Measurements from ENCODE around the gene AOX1. TPM values are rescaled to one million over a fixed set of nuclear protein-coding genes. Genes with fewer than 3 reads are reported as not detected.

AOX1 gene
- polyA plus RNA-seq, 1 of the 3 experiments (the other 2 are of a cell fraction): 3.3 TPM

DNA sequence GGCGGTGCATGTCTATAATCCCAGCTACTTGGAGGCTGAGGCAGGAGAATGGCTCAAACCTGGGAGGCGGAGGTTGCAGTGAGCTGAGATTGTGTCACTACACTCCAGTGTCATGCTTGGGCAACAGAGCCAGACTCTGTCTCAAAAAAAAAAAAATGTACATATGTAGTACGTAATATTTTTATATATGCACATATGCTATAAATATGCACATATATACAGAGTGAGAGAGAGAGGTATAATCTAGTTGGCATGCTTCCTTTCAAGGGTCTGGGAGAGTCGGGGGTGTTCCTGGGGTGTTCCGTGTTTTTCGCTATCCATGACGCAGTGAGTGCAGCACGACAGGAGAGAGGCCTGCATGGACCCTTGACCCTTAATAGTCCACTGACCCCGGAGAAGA, 83.5 kb downstream of the AOX1 start:
- no peaks in the 10 kb centered on the region for H3K27me3 ChIP-seq (ENCODE audit: insufficient read depth)
- CTCF ChIA-PET: no interaction called here

GRCh38 chr2:200670313-200670712, 84.5 kb downstream of the AOX1 start:
- 66% methylated on average over 4 of the region's 4 CpGs for WGBS (ENCODE audit: low lambda C conversion rate)
- no peak for TF ChIP-seq GATA2 (CRISPR knock-in tag; IDR thresholded peaks at IDR 0.05)
- TF ChIP-seq RAD21 (IDR thresholded peaks at IDR 0.05; ENCODE audit: low read length): peak; percentile 21
- H3K36me3 ChIP-seq (replicated peaks in 1 of 2; ENCODE audit: control insufficient read depth in 1 of 2, insufficient read depth in 2 of 2, low read length in 1 of 2): no peaks in the 10 kb centered on the region
- H3K9me3 ChIP-seq: no peaks in the 10 kb centered on the region
- H3F3A ChIP-seq (replicated peaks; ENCODE audit: insufficient read depth): no peaks in the 10 kb centered on the region
- no peaks in the 10 kb centered on the region for H3K4me1 ChIP-seq (ENCODE audit: control insufficient read depth in 1 of 2, insufficient read depth in 2 of 2, low read depth in 1 of 2, low read length in 1 of 2)
- no peak overlapping the region for H3K9ac ChIP-seq
- ChIA-PET CTCF (no interaction called here), POLR2A (no interaction called here)
- H4K20me1 ChIP-seq (ENCODE audit: insufficient read depth): no peaks in the 10 kb centered on the region
- no peak overlapping the region for H2AFZ ChIP-seq (ENCODE audit: low read depth)
- DNase-seq: no peak
- no peak overlapping the region for H3K4me3 ChIP-seq (ENCODE audit: low read depth in 2 of 2, low read length in 1 of 2)
- no peaks in the 10 kb centered on the region for H3K9me2 ChIP-seq
- no peak overlapping the region for H3K4me2 ChIP-seq
- H3K27ac ChIP-seq (ENCODE audit: low read depth in 2 of 2, low read length in 1 of 2): no peak overlapping the region
- H3K79me2 ChIP-seq (ENCODE audit: insufficient read depth): no peaks in the 10 kb centered on the region
- no peaks in the 10 kb centered on the region for H3K27me3 ChIP-seq (ENCODE audit: insufficient read depth)

More for the DNA sequence above, 83.5 kb downstream of the AOX1 start:
- H3K9ac ChIP-seq: no peak overlapping the region
- no peaks in the 10 kb centered on the region for H4K20me1 ChIP-seq (ENCODE audit: insufficient read depth)
- POLR2A ChIA-PET: no interaction called here
- no peak overlapping the region for H3K4me2 ChIP-seq
- H3K79me2 ChIP-seq (ENCODE audit: insufficient read depth): no peaks in the 10 kb centered on the region
- no peak for DNase-seq
- no peak overlapping the region for H2AFZ ChIP-seq (ENCODE audit: low read depth)
- no peaks in the 10 kb centered on the region for H3K9me3 ChIP-seq
- no peak for TF ChIP-seq FOSL2 (IDR thresholded peaks at IDR 0.05; ENCODE audit: borderline replicate concordance, low read depth)
- TF ChIP-seq RXRA (IDR thresholded peaks at IDR 0.05; ENCODE audit: borderline replicate concordance, low read depth): no peak
- TF ChIP-seq POLR2AphosphoS5 (IDR thresholded peaks at IDR 0.05; ENCODE audit: low read depth, low read length): no peak
- TF ChIP-seq GABPA (IDR thresholded peaks at IDR 0.05; ENCODE audit: low read depth): no peak
- H3K9me2 ChIP-seq: no peaks in the 10 kb centered on the region
- 94% methylated on average over 9 of the region's 9 CpGs for WGBS (ENCODE audit: low lambda C conversion rate)
- H3K36me3 ChIP-seq (replicated peaks in 1 of 2; ENCODE audit: control insufficient read depth in 1 of 2, insufficient read depth in 2 of 2, low read length in 1 of 2): no peaks in the 10 kb centered on the region
- H3K4me3 ChIP-seq (ENCODE audit: low read depth in 2 of 2, low read length in 1 of 2): no peak overlapping the region
- no peaks in the 10 kb centered on the region for H3F3A ChIP-seq (replicated peaks; ENCODE audit: insufficient read depth)
- no peak overlapping the region for H3K27ac ChIP-seq (ENCODE audit: low read depth in 2 of 2, low read length in 1 of 2)
- H3K4me1 ChIP-seq (ENCODE audit: control insufficient read depth in 1 of 2, insufficient read depth in 2 of 2, low read depth in 1 of 2, low read length in 1 of 2): no peaks in the 10 kb centered on the region

DNA sequence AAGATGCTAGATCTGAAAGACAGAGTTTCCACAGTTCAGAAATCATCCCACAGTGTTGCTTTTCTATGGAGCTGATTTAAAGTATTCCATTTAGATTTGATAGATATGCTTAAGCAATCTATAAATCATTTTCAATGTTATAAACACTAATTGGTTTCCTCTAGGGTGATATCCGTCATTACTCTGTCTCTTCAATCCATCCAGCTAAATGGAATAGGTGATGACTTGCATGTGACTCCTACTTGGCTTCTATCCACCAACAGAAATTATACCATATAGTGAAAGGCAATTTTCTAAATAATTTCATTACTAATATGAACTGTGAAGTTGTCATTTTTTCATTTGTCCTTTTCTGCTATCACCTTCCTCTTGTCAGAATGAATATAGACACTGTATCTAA, 84.9 kb downstream of the AOX1 start:
- Histone ChIP-seq H4K20me1 (ENCODE audit: insufficient read depth) (no peaks in the 10 kb centered on the region), H3K9me2 (no peaks in the 10 kb centered on the region), H3K4me2 (no peak overlapping the region), H3K36me3 (replicated peaks in 1 of 2; ENCODE audit: control insufficient read depth in 1 of 2, insufficient read depth in 2 of 2, low read length in 1 of 2) (no peaks in the 10 kb centered on the region), H3K27ac (ENCODE audit: low read depth in 2 of 2, low read length in 1 of 2) (no peak overlapping the region), H3K79me2 (ENCODE audit: insufficient read depth) (no peaks in the 10 kb centered on the region), H3K9ac (no peak overlapping the region), H3K27me3 (ENCODE audit: insufficient read depth) (no peaks in the 10 kb centered on the region), H3F3A (replicated peaks; ENCODE audit: insufficient read depth) (no peaks in the 10 kb centered on the region), H2AFZ (ENCODE audit: low read depth) (no peak overlapping the region), H3K9me3 (no peaks in the 10 kb centered on the region), H3K4me1 (ENCODE audit: control insufficient read depth in 1 of 2, insufficient read depth in 2 of 2, low read depth in 1 of 2, low read length in 1 of 2) (no peaks in the 10 kb centered on the region), H3K4me3 (ENCODE audit: low read depth in 2 of 2, low read length in 1 of 2) (no peak overlapping the region)
- TF ChIP-seq SMC3 (IDR thresholded peaks at IDR 0.05; ENCODE audit: low read depth, low read length): no peak
- TF ChIP-seq RXRA (IDR thresholded peaks at IDR 0.05; ENCODE audit: borderline replicate concordance, low read depth): no peak
- TF ChIP-seq, protein P1, sequence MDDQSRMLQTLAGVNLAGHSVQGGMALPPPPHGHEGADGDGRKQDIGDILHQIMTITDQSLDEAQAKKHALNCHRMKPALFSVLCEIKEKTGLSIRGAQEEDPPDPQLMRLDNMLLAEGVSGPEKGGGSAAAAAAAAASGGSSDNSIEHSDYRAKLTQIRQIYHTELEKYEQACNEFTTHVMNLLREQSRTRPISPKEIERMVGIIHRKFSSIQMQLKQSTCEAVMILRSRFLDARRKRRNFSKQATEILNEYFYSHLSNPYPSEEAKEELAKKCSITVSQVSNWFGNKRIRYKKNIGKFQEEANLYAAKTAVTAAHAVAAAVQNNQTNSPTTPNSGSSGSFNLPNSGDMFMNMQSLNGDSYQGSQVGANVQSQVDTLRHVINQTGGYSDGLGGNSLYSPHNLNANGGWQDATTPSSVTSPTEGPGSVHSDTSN (IDR thresholded peaks at IDR 0.05): no peak
- TF ChIP-seq ELF1 (IDR thresholded peaks at IDR 0.05): no peak
- TF ChIP-seq POLR2AphosphoS5 (IDR thresholded peaks at IDR 0.05; ENCODE audit: low read depth, low read length): no peak
- TF ChIP-seq RFX5 (IDR thresholded peaks at IDR 0.05; ENCODE audit: low read length): no peak
- no peak for TF ChIP-seq GABPA (IDR thresholded peaks at IDR 0.05; ENCODE audit: low read depth)
- TF ChIP-seq SIN3A (IDR thresholded peaks at IDR 0.05; ENCODE audit: borderline replicate concordance, low read depth, low read length): no peak
- TF ChIP-seq CHD2 (IDR thresholded peaks at IDR 0.05; ENCODE audit: low read length, partially characterized antibody): no peak
- no peak for TF ChIP-seq USF1 (IDR thresholded peaks at IDR 0.05; ENCODE audit: borderline replicate concordance, low read depth)
- TF ChIP-seq NRF1 (IDR thresholded peaks at IDR 0.05; ENCODE audit: low read depth, low read length): no peak
- TF ChIP-seq EZH2phosphoT487 (IDR thresholded peaks at IDR 0.05; ENCODE audit: borderline replicate concordance, low read depth): no peak
- no peak for TF ChIP-seq FOXJ3 (CRISPR knock-in tag; IDR thresholded peaks at IDR 0.05)
- TF ChIP-seq MXI1 (IDR thresholded peaks at IDR 0.05; ENCODE audit: low read depth, low read length): no peak
- TF ChIP-seq RAD21 (IDR thresholded peaks at IDR 0.05; ENCODE audit: low read length): no peak
- TF ChIP-seq, protein P2, sequence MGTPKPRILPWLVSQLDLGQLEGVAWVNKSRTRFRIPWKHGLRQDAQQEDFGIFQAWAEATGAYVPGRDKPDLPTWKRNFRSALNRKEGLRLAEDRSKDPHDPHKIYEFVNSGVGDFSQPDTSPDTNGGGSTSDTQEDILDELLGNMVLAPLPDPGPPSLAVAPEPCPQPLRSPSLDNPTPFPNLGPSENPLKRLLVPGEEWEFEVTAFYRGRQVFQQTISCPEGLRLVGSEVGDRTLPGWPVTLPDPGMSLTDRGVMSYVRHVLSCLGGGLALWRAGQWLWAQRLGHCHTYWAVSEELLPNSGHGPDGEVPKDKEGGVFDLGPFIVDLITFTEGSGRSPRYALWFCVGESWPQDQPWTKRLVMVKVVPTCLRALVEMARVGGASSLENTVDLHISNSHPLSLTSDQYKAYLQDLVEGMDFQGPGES (IDR thresholded peaks at IDR 0.05; ENCODE audit: low read depth, low read length): no peak
- no peak for DNase-seq
- 71% methylated on average over 1 of the region's 1 CpG for WGBS (ENCODE audit: low lambda C conversion rate)
- ChIA-PET CTCF (no interaction called here), POLR2A (no interaction called here)
